ENCODE results near the gene AMBRA1.

AMBRA1 gene

GRCh38 chr11:46469926-46470325, 123.9 kb downstream of the AMBRA1 start:
- no peak for DNase-seq

- DNase-seq: no peak
Observed at GRCh38 chr11:46465683-46466082, 128.1 kb downstream of the AMBRA1 start.

- no peak for DNase-seq
Observed at GRCh38 chr11:46463701-46464421, 130.0 kb downstream of the AMBRA1 start.

DNA sequence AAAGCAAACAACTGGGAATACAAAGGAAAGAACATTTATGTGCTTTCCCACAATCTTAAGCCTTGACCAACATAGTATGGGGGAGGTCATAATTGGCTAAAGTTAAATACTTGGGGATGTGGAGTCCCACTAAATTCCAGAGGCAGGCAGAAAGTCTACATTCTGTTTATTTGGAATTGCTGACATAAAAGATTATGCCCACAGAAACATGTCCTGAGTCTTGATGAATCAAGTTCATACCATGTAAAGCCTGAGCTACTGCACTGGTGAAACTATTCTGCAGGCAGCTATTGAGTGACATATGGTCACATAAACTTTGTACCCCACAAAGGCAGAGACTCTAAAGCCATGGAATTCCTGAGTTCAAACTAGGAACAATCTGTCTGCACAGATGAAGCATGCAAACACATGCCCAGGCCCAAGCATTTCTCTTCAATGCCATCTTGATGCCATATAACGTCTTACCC, 132.3 kb downstream of the AMBRA1 start:
- no peak for DNase-seq

- no peak for DNase-seq
Observed at GRCh38 chr11:46458491-46458890, 135.3 kb downstream of the AMBRA1 start.

DNA sequence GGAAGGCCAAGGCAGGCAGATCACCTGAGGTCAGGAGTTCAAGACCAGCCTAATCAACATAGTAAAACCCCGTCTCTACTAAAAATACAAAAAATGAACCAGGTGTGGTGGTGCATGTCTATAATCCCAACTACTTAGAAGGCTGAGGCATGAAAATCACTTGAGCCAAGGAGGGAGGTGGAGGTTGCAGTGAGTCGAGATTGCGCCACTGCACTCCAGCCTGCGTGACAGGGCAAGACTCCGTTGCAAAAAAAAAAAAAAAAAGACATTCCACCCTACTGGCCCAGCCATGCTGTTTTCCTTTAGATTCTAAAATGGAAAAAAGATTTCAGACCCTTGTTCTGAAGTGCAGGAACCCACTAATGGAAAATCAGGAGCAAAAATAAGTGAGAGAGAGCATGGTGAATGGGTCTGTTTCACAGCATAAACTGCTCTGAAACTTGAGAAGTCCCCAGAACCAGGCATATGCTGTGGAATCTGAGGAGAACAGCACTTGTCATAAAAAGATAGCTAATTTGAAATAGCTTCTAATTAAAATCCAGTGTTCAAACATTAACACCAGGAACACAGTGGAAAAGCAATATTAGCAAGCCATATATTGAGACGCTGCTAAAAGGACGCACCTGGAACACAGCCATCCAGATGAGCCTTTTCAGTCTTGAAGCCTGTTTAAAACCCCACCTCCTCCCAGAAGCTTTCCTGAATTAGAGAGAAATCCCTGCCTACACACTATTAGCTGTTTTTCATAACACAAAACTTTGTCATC, 136.0 kb downstream of the AMBRA1 start:
- DNase-seq: no peak

DNA sequence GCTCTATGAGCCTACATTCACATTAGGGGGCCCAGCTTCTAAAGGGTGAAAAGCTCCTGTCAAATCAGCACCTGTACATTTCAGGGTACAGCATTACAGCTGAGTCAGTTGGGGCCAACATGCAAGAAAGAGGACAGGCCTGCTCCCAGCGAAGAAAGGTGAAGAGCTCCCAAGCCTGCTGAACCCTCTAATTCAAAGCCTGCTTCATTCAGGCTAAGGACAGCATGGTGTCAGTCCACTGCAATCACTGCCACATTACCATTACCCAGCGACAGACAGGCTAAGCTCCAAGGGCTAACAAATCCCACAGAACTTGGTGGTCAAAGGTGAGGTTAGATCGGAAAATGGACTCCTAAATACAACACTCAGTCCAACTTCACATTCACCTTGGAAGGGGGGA, 136.8 kb downstream of the AMBRA1 start:
- no peak for DNase-seq

DNA sequence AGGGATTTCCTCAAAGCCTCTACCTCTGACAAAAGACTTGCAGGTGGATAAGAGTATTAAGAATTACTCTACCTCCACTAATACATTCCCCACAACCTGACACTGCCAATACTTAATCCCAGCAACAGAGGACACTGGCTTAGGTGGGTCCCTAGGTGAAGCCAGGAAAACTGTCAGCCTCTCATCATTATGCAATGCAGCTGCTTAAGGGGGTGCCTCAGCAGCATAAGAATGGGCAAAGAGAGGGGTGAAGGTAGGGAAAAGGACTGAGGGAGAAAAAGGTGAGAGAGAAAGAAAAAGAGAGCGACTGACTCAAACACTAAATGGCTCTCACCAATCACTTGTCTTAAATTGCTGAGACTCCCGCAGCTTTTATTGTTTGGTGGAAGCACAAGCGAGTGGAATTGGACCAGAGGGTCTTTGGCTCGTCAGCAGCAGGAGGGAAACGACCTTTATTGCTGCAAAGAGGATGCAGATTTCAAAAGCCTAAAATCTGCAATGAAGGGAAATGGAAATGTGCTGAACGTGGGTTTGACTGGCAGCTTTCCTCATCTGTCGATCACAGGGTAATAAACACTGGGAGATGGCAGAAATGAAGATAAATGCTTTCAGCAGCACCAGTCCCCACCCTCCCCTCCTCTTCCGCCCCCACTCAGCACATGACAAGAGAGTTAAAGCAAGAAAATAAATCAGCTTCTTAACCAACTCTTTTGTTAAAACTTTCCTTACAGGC, 137.4 kb downstream of the AMBRA1 start:
- no peak for DNase-seq

- DNase-seq: no peak
Observed at GRCh38 chr11:46455834-46456233, 138.0 kb downstream of the AMBRA1 start.

DNA sequence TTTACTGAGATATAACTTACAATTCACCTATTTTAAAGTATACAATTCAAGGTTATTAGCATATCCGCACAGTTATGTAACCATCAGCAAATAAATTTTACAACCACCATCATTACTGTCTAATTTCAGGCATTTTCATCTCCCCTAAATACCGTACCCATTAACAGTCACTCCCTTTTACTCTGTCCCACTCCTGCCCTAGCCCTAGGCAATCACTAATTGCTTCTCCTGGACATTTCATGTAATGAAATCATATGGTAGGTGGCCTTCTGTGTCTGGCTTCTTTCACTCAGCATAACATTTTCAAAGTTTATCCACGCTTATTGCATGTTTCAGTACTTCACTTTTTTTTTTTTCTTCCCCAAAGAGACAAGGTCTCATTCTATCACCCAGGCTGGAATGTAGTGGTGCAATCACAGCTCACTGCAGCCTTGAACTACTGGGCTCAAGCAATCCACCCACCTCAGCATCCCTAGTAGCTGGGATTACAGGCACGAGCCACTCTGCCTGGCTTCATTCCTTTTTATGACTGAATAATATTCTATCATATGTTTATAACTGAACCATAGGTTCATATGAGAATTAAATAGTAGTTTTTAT, 140.8 kb downstream of the AMBRA1 start:
- no peak for DNase-seq

DNA sequence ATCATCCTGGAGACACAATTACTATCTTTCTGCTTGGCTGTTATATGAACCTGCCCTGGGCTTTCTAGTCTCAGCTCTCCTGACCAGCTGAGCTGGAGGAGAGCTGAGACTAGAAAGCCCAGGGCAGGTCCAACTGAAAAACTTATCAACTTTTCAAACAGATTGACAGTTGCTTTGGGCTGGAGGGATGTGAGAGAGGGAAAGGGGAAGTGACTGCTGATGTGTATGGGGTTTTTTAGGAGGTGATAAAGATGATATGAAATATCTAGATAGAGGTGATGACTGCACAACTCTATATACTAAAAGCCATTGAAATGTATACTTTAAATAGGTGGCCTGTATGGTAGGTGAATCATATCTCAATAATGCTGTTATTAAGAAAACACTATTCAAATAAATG, 142.1 kb downstream of the AMBRA1 start:
- DNase-seq: no peak

GRCh38 chr11:46450846-46451477, 142.9 kb downstream of the AMBRA1 start:
- DNase-seq: no peak

DNA sequence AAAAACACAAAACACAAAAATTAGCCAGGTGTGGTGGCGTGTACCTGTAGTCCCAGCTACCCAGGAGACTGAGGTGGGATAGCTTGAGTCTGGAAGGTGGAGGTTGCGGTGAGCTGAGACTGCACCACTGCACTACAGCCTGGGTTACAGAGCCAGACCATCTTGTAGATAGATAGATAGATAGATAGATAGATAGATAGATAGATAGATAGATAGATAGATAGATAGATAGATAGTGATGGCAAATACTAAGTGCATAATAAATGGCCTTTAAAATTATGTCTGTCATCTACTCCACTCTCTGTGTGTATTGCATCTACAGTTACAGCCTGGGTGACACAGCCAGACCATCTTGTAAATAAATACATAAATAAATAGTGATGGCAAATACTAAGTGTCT, 146.3 kb downstream of the AMBRA1 start:
- no peak for DNase-seq

DNA sequence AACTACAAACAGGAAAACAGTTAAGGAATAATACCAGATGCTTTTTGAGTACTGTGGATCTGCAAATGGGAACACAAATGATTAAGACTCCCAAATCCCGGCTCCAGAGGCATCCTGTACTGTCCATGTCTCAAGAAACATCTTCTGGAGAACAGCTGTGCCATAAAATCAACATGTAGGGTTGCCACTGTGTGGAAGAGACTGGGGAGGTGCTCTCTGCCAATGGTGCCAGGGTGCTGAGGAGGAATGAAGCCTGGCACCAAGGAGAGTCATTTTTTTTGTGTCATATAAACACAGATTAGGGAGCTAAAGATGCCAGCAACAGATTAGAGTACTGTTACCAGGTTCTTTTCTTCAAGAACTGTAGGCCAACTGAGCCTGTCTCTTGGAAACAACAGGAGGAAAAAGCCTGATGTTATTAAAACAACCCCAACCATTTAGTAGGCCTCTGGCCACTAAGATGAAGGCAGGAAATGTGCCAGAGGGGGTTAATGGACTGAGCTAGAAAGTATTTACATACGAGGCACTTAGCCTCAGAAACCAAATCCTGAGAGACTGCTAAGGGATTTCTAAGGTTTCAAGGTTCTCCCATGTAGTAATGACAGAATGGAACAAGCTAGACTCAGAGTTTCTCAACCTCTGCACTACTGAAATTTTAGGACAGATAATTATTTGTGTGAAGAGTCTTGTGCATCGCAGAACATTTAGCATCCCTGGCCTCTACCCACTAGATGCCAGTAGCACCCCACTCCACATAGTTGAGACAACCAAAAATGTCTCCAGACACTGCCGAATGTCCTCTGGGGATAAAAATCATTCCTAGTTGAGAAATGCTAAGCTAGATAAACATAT, 147.7 kb downstream of the AMBRA1 start:
- DNase-seq: no peak

GRCh38 chr11:46445192-46445919, 148.5 kb downstream of the AMBRA1 start:
- no peak for DNase-seq

GRCh38 chr11:46444305-46444704, 149.5 kb downstream of the AMBRA1 start:
- no peak for DNase-seq

- no peak for DNase-seq
Observed at GRCh38 chr11:46438211-46438610, 155.6 kb downstream of the AMBRA1 start.

- DNase-seq: no peak
Observed at GRCh38 chr11:46437122-46437689, 156.6 kb downstream of the AMBRA1 start.

DNA sequence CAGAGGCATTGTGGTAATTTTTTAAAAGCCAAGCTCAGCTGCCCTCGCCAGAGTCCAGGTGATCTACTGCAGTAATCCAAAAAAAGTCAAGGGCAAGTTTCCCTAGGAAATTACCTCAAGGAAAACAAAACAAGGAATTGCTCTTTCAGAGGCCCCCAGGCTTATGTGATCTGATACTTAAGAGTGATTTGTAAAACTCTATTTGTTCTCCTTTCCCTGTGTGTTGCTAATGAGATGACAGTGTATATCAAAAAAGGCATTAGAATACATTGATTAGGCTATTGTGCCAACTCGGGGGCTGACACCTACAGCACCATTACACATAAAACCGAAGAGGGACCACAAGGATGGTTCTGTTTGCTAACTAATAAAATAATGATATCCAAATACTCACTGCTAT, 157.7 kb downstream of the AMBRA1 start:
- DNase-seq: no peak

GRCh38 chr11:46435679-46436078, 158.1 kb downstream of the AMBRA1 start:
- DNase-seq: no peak

GRCh38 chr11:46431211-46431610, 162.6 kb downstream of the AMBRA1 start:
- no peak for DNase-seq
